Peyer's patch (tissue), 4 donors: ENCODE data around the gene MIF. TPM values are rescaled to one million over a fixed set of nuclear protein-coding genes. Genes with fewer than 3 reads are reported as not detected.
"Not testable (repeated sequence)": the region's sequence is repeated elsewhere in the genome, so short reads cannot be mapped to it uniquely, and the experiment has no call there.

Experiments used
- DNase-seq, 3 donors: peaks; one replicate each; pipeline ENCODE4 v3.0.0-alpha.2; 2017 to 2019
- H3K27ac ChIP-seq, 4 donors: fragments of 200-600 bp; sonication (generic); one replicate each; pipeline ENCODE4 v1.5.1; 2016 to 2019
- H3K27me3 ChIP-seq, 2 donors: fragments of 200-600 bp; sonication (generic); one replicate each; pipeline ENCODE4 v1.5.1; 2019
- H3K36me3 ChIP-seq, 3 donors: fragments of 200-600 bp; sonication (generic); one replicate each; pipeline ENCODE4 v1.5.1; 2016 to 2019
- H3K4me1 ChIP-seq, 4 donors: fragments of 200-600 bp; sonication (generic); one replicate each; pipeline ENCODE4 v1.5.1; 2016 to 2019
- H3K4me3 ChIP-seq, 4 donors: fragments of 200-600 bp; sonication (generic); 1 replicate in 3 of 4; 2 replicates in 1 of 4; pipeline ENCODE4 v1.5.1; 2016 to 2019; ENCODE audit warnings: mild to moderate bottlenecking in 1 of 4
- H3K9me3 ChIP-seq, 4 donors: fragments of 200-600 bp; sonication (generic); one replicate each; pipeline ENCODE4 v1.5.1; 2016 to 2019; ENCODE audit warnings: mild to moderate bottlenecking in 1 of 4
- POLR2A ChIP-seq, 2 donors: fragments of 450-650 bp; IDR thresholded peaks; one replicate each; pipeline ENCODE4 v1.5.1; 2017; ENCODE audit warnings: antibody characterized with exemption in 2 of 2, mild to moderate bottlenecking in 2 of 2, moderate library complexity in 2 of 2
- small RNA-seq, 2 donors: library from RNA; depleted of rRNA; stranded (forward); fragments of <200 nt; gene quantifications; one replicate each; pipeline ENCODE3, GENCODE V24; 2016
- total RNA-seq, 4 donors: library from RNA; depleted of rRNA; stranded (reverse); fragments of >200 nt; gene quantifications; one replicate each; pipeline ENCODE4 v1.1.0, GENCODE V29; 2016
- TF ChIP-seq, protein P1 (sequence below), 6 experiments: fragments of 450-650 bp in 4 of 6; fragments of 200-600 bp in 2 of 6; sonication (generic) in 1 of 6; IDR thresholded peaks; one replicate each; pipeline ENCODE4 v1.5.1; 2017 to 2019; ENCODE audit warnings: antibody characterized with exemption in 6 of 6, mild to moderate bottlenecking in 3 of 6, moderate library complexity in 1 of 6

Gene MIF
- total RNA-seq, 4 donors from 2014 or later = 97.9 to 206 (median 151) TPM

DNA sequence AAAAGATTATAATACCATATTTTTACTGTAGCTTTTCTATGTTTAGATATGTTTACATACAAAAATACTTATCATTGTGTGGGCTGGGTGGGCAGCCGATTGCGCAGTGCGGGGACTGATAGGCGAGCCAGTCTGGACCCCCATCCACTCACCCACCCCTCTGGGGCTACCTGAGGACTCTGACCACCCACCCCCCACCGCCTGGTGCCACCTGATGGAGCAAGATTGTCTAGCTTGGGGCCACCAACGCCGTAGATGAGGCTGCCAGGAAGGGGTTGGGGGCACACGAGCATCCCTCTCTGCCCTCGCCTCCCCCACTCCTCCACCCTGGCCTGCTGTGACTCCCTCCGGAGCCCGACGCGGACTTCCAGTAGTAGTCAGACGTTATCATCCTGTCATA is 32.4 kb downstream of the MIF start:
- DNase-seq = no peak
- Histone ChIP-seq H3K27ac (no peak overlapping the region), H3K9me3 (peaks cover 0 to 6% (median 2%) of the 10 kb centered on the region in 4 donors), H3K36me3 (peaks cover 0 to 16% (median 3%) of the 10 kb centered on the region in 3 donors), H3K4me3 (no peak overlapping the region), H3K27me3 (no peaks in the 10 kb centered on the region), H3K4me1 (no peaks in the 10 kb centered on the region)
- TF ChIP-seq, protein P1, sequence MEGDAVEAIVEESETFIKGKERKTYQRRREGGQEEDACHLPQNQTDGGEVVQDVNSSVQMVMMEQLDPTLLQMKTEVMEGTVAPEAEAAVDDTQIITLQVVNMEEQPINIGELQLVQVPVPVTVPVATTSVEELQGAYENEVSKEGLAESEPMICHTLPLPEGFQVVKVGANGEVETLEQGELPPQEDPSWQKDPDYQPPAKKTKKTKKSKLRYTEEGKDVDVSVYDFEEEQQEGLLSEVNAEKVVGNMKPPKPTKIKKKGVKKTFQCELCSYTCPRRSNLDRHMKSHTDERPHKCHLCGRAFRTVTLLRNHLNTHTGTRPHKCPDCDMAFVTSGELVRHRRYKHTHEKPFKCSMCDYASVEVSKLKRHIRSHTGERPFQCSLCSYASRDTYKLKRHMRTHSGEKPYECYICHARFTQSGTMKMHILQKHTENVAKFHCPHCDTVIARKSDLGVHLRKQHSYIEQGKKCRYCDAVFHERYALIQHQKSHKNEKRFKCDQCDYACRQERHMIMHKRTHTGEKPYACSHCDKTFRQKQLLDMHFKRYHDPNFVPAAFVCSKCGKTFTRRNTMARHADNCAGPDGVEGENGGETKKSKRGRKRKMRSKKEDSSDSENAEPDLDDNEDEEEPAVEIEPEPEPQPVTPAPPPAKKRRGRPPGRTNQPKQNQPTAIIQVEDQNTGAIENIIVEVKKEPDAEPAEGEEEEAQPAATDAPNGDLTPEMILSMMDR (IDR thresholded peaks at IDR 0.05) = no peak
- TF ChIP-seq POLR2A (IDR thresholded peaks at IDR 0.05) = no peak

DNA sequence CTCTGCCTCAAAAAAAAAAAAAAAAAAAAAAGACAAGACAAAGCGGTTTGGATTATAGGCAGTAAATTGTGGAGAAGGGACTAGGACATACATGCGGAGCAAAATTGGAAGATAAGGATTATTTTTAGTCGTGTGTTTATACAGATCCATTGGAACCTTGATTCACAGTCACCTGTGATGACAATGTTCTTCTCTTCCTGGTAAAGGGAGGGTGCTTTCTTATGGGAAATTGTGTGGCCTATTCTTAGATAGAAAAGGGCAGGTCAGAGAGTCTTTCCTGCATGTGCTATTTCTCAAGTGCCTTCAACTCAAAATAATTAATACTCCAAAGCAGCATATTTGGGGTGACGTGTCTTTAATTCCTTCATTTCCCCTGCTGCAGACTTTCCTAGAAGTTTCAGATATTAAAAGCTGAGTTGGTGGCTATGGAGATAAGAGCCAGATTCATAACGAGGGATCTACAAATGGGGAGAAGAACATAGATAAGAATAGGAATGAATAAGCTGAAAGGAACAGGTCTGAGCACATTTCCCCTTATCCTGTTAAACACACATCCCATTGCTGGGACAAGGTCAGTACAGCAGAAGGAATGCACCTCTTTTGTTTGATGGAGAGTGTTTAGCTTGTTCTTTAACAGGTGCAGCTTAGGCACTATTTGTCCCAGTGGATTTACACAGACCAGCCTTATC is 44.3 kb downstream of the MIF start:
- DNase-seq = no peak
- Histone ChIP-seq H3K27me3 (no peaks in the 10 kb centered on the region), H3K4me3 (no peak overlapping the region), H3K9me3 (no peaks in the 10 kb centered on the region), H3K4me1 (no peaks in the 10 kb centered on the region), H3K27ac (no peak overlapping the region), H3K36me3 (no peaks in the 10 kb centered on the region)
- TF ChIP-seq POLR2A (IDR thresholded peaks at IDR 0.05) = no peak
- TF ChIP-seq, protein P1 (IDR thresholded peaks at IDR 0.05) = no peak

DNA sequence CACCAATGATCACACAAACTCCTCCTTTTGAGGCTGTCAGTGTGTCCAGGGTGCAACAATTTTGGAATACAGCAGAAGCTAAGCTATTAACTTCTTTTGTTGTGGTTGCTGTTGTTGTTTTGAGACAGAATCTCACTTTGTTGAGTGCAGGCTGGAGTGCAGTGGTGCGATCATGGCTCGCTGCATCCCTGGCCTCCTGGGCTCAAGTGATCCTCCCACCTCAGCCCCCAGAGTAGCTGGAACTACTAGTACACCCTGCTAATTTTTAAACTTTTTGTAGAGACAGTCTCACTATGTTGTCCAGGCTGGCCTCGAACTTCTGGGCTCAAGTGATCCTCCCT is 44.8 kb downstream of the MIF start:
- Histone ChIP-seq H3K4me3 (no peak overlapping the region), H3K27me3 (no peaks in the 10 kb centered on the region), H3K4me1 (no peaks in the 10 kb centered on the region), H3K27ac (no peak overlapping the region), H3K9me3 (no peaks in the 10 kb centered on the region), H3K36me3 (no peaks in the 10 kb centered on the region)
- TF ChIP-seq POLR2A (IDR thresholded peaks at IDR 0.05) = no peak
- TF ChIP-seq, protein P1 (IDR thresholded peaks at IDR 0.05) = no peak
- no peak for DNase-seq

DNA sequence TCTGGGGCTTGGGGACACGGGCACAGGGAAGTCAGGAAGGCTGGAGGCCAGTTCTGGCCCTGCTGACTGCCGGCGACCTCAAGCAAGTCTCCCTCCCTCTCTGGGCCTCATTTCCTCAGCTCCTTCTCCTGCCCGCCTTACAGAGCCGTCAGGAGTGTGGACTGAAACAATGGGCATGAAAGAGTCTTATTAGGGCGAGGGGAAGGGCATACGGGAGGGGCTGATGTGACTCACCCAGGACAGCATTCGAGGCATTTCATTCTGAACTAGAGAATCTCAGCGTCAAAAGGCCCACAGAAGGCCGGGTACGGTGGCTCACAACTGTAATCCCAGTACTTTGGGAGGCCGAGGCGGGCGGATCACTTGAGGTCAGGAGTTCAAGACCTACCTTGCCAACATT is 46.0 kb downstream of the MIF start:
- H3K4me1 ChIP-seq, H3K4me3 ChIP-seq, H3K36me3 ChIP-seq, H3K27ac ChIP-seq, H3K9me3 ChIP-seq, H3K27me3 ChIP-seq, DNase-seq: not testable (repeated sequence)

Small RNA genes lying within 50 kb of the gene (small RNA-seq; reads per million reads assigned to genes)
- gene RN7SL268P = 0 reads per million in 2 donors

Other genes with a start within 250 kb of the MIF start
- not detected for gene RGL4, start 203.4 kb upstream of the MIF start, total RNA-seq
- gene ZNF70, start 143.3 kb upstream of the MIF start, total RNA-seq = 10 to 100 TPM in 1 of 4 donors, 1 to 10 TPM in 3; 2.5 to 25.6 (median 6.2) TPM
- gene VPREB3, start 140.0 kb upstream of the MIF start, total RNA-seq = 10 to 100 TPM in 1 of 4 donors, not detected in 3; 29.7 TPM
- not detected for gene C22orf15, start 131.4 kb upstream of the MIF start, total RNA-seq
- 100 to 1,000 TPM; 112 to 219 (median 142) TPM for gene CHCHD10, start 126.4 kb upstream of the MIF start, total RNA-seq
- 10 to 100 TPM in 3 of 4 donors, 1 to 10 TPM in 1; 2.9 to 19.5 (median 13.7) TPM for gene MMP11, start 121.5 kb upstream of the MIF start, total RNA-seq
- gene SMARCB1, start 107.4 kb upstream of the MIF start, total RNA-seq = 10 to 100 TPM; 45.7 to 94.9 (median 77.0) TPM
- gene DERL3, start 55.4 kb upstream of the MIF start, total RNA-seq = 10 to 100 TPM in 1 of 4 donors, 1 to 10 TPM in 3; 1.1 to 17.3 (median 3.4) TPM
- 10 to 100 TPM in 3 of 4 donors, 1 to 10 TPM in 1; 8.3 to 16.0 (median 14.8) TPM for gene SLC2A11, start 36.5 kb upstream of the MIF start, total RNA-seq
- 1 to 10 TPM in 2 of 4 donors, not detected in 2; 1.2 to 3.3 TPM for gene GSTT2B, start 66.8 kb downstream of the MIF start, total RNA-seq
- gene DDTL, start 72.5 kb downstream of the MIF start, total RNA-seq = 1 to 10 TPM in 2 of 4 donors, under 1 TPM in 1, not detected in 1; 0.67 to 9.9 (median 6.3) TPM
- 100 to 1,000 TPM; 225 to 338 (median 285) TPM for gene DDT, start 80.1 kb downstream of the MIF start, total RNA-seq
- gene GSTT2, start 85.8 kb downstream of the MIF start, total RNA-seq = not detected
- not detected for gene GSTT4, start 111.1 kb downstream of the MIF start, total RNA-seq
- gene CABIN1, start 116.9 kb downstream of the MIF start, total RNA-seq = 100 to 1,000 TPM in 1 of 4 donors, 10 to 100 TPM in 3; 69.4 to 166 (median 93.5) TPM